ENCODE data around the gene NAALADL2. TPM values are rescaled to one million over a fixed set of nuclear protein-coding genes. Genes with fewer than 3 reads are reported as not detected.
"Not testable (repeated sequence)": the region's sequence is repeated elsewhere in the genome, so short reads cannot be mapped to it uniquely, and the experiment has no call there.

Gene NAALADL2
- total RNA-seq, 1 donor from 2014 or later = 2.2 TPM

DNA sequence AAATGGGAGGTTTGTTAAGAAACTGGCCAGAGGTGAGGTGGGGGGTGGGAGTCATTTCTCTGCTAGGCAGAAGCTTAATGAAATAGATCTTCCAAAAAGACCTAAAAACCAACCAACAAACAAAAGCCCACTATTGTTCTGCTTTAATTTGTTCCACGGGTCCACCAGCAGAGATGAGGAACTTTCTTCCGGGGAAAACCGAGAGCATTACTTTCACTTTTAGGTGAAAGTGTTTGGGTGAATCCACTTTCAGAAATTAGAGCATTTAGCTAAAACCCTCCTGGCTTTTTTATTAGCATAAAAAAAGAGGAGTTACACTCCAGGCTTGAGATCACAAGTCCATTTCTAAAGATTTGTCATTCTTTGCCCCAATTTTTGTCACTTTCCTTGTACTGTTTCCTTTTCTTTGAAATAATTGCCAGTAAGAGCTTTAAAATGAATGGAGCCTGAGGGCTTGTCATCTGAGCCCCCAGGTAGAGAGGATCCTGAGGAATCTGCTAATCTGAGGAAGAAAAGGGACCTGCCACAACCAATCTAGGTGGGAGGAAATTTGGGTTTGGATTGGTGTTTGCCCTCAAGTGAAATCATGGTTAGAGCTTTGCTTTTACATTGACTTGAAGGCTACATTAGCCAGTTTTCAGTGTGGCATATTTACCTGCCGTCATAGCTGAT, 667.6 kb downstream of the NAALADL2 start:
- intact Hi-C loops (cut with DNase I) = no loop called here
- no peak for ATAC-seq (ENCODE audit: poor library complexity)
- no peak for DNase-seq

DNA sequence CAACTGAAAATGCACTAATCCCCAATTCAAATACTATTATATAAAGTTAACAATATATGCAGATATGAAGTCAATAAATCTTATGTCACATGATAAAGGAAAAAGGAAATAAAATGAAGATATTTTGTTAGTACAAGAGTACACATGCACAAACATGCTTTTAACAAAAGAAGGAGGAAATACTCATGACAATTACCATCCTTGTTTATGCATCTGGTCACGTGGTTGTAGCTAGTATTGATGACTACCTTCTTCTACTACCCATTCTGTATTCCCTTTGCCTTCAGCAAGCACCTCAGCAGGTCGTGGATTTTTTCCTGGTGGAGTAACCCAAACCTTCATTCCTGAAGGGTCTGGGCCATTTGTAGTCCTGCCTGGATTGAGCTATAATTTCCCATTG, 669.6 kb downstream of the NAALADL2 start:
- ATAC-seq (ENCODE audit: poor library complexity); intact Hi-C loops (cut with DNase I); DNase-seq: not testable (repeated sequence)

DNA sequence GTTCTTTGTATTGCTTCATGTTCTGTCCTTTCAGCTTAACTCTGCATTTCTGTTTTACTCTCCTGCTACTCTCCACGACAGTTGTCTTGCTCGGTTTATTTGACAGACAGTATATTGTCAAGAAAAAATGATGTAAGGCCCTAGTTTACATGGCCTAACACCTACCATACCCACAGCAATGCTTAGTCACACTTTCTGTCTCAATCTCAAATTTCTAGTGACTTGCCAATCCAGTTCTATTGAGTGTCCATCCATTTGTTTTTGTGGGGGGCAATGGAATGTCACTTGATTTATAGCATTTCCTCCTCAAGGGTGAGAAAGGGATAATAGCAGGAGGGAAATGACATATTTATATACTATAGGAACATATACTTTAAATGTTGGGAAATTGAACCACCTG, 676.2 kb downstream of the NAALADL2 start:
- DNase-seq = no peak
- intact Hi-C loops (cut with DNase I) = no loop called here
- ATAC-seq (ENCODE audit: poor library complexity) = no peak

GRCh38 chr3:175546115-175546514, 687.0 kb downstream of the NAALADL2 start:
- intact Hi-C loops (cut with DNase I) = no loop called here
- no peak for DNase-seq
- no peak for ATAC-seq (ENCODE audit: poor library complexity)

GRCh38 chr3:175552929-175553328, 693.8 kb downstream of the NAALADL2 start:
- ATAC-seq (ENCODE audit: poor library complexity) = no peak
- intact Hi-C loops (cut with DNase I) = no loop called here
- DNase-seq = no peak

DNA sequence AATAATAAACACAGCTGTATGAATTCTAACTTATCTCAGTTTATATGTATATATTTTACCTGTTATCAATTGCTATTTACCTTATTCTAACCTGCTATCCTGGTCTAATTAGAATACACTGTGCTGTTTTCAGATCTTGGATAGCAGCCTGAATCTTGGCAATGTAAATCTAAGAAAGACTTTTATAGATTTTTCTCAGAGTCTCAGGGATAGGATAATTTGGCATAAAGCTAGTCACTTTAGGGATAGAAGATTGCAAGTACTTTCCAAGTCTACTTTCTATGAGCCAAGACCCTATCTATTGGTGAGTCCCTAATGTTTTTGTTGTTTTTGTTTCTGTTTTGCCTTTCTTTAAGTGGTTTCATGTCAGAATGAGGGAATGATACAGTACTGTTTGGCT, 695.7 kb downstream of the NAALADL2 start:
- no peak for DNase-seq
- intact Hi-C loops (cut with DNase I) = no loop called here
- no peak for ATAC-seq (ENCODE audit: poor library complexity)

DNA sequence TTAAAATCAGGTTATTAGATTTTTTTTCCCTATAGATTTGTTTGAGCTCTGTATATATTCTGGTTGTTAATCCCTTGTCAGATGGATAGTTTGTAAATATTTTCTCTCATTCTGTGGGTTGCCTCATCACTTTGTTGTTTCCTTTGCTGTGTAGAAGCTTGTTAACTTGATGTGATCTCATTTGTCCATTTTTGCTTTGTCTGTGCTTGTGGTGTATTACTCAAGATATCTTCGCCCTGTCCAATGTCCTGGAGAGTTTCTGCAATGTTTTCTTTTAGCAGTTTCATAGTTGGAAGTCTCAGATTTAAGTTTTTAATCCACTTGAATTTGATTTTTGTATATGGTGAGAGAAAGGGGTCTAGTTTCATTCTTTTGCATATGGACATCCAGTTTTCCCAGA, 699.1 kb downstream of the NAALADL2 start:
- intact Hi-C loops (cut with DNase I) = no loop called here
- DNase-seq (no peak), ATAC-seq (ENCODE audit: poor library complexity) (no peak)

- intact Hi-C loops (cut with DNase I) = no loop called here
- no peak for ATAC-seq (ENCODE audit: poor library complexity)
- no peak for DNase-seq
These were observed 705.2 kb downstream of the NAALADL2 start for GRCh38 chr3:175564363-175564762.

GRCh38 chr3:175571096-175571495, 712.0 kb downstream of the NAALADL2 start:
- intact Hi-C loops (cut with DNase I) = no loop called here
- DNase-seq (no peak), ATAC-seq (ENCODE audit: poor library complexity) (no peak)

DNA sequence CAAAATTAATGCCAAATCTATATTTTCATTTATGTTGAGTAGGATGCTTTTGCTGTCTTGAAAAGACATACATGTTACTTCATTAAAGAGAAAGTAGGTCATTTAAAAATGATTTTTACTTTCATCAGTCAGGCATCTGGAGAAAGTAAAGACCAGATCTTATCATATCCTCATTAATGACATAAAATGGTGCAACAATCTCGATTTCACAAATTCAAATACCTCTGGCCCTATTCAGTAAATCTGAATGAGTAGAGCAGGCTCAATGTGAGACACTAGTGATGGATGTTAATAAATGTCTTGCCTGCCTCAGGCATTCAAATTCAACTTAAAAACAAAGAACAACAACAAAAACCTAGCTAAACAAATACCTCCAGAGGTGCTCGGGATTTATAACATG, 714.1 kb downstream of the NAALADL2 start:
- intact Hi-C loops (cut with DNase I) = no loop called here
- DNase-seq (no peak), ATAC-seq (ENCODE audit: poor library complexity) (no peak)

DNA sequence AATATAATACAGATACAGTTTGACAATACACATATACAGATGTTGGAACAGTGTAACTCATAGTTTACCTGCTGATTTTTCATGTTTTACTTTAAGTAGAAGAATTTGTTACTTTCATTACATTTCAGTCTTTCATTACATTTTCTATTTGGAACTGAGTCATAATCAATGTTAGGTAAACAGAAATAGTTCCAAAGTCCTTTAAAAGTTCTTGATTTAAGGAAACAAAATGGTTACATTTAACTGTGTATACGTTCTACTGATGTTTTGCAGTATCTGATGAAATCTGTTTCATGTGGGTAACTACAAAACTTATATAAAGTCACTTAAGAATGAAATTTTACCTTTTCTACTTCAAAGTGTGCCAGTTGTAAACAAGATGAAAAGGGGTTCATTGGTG, 721.2 kb downstream of the NAALADL2 start:
- intact Hi-C loops (cut with DNase I) = no loop called here
- ATAC-seq (ENCODE audit: poor library complexity) = no peak
- no peak for DNase-seq

DNA sequence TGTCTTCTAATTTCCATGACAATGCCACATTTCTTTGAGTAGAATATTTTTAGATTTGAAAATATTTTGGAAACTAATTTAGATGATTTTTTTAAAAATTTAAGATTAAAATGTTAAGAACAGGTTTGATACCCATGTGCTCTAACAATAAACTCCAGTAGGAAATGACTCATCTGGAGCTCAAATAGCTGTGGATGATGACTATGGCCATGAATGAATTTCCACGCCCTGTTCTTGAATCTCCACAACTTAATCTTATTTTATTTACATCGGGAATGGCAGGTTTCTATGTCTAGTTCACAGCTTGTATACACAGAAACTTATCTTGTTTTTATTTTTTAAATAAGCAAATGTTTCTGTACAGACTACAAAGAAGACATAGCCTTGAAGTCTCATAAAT, 726.8 kb downstream of the NAALADL2 start:
- ATAC-seq (ENCODE audit: poor library complexity) = no peak
- intact Hi-C loops (cut with DNase I) = no loop called here
- no peak for DNase-seq

- DNase-seq (no peak), ATAC-seq (ENCODE audit: poor library complexity) (no peak)
- intact Hi-C loops (cut with DNase I) = no loop called here
These were observed 731.6 kb downstream of the NAALADL2 start for GRCh38 chr3:175590745-175591144.

DNA sequence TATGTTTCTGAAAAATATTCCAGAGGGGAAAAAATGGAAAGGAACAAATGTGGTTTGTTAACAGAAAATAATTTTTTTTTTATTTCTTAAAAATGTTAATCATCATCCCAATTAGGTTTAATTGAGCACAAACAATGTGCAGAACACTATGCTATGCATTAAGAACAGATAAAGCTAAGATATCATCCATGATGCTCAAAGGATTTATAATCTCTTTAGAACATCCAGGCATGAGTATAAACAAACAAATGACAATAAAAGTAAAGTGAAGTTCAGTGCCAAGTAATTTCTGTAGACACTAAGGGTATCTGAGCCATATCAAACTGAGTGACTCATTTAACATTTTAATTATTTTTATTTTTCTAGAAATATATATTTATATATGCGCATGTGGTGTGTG, 732.2 kb downstream of the NAALADL2 start:
- intact Hi-C loops (cut with DNase I) = no loop called here
- DNase-seq (no peak), ATAC-seq (ENCODE audit: poor library complexity) (no peak)

GRCh38 chr3:175593331-175593730, 734.2 kb downstream of the NAALADL2 start:
- DNase-seq (no peak), ATAC-seq (ENCODE audit: poor library complexity) (no peak)
- intact Hi-C loops (cut with DNase I) = no loop called here

DNA sequence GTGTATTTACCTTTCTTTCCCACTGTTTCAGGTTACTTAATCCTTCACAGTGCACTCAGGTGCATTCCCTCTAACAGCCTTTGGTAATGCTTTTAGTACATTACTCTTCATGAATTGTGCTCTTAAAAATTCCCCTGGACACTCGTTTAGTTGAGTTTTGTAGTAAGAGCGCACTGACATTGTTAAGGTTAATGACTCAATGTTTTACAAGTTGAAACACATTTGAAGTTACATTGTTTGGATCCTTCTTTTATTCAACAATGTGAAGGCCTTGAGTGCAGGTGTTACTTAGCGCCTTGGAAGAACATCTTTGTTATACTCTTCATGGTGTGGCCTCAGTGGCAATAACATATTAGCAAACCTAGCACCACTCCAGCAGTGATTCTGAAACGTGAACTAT, 739.6 kb downstream of the NAALADL2 start:
- DNase-seq (no peak), ATAC-seq (ENCODE audit: poor library complexity) (no peak)
- intact Hi-C loops (cut with DNase I) = no loop called here

- ATAC-seq (ENCODE audit: poor library complexity) = no peak
- DNase-seq = no peak
- intact Hi-C loops (cut with DNase I) = no loop called here
These were observed 742.4 kb downstream of the NAALADL2 start for GRCh38 chr3:175601521-175601920.

- DNase-seq = no peak
- ATAC-seq (ENCODE audit: poor library complexity) = no peak
- intact Hi-C loops (cut with DNase I) = no loop called here
These were observed 746.7 kb downstream of the NAALADL2 start for GRCh38 chr3:175605851-175606250.

DNA sequence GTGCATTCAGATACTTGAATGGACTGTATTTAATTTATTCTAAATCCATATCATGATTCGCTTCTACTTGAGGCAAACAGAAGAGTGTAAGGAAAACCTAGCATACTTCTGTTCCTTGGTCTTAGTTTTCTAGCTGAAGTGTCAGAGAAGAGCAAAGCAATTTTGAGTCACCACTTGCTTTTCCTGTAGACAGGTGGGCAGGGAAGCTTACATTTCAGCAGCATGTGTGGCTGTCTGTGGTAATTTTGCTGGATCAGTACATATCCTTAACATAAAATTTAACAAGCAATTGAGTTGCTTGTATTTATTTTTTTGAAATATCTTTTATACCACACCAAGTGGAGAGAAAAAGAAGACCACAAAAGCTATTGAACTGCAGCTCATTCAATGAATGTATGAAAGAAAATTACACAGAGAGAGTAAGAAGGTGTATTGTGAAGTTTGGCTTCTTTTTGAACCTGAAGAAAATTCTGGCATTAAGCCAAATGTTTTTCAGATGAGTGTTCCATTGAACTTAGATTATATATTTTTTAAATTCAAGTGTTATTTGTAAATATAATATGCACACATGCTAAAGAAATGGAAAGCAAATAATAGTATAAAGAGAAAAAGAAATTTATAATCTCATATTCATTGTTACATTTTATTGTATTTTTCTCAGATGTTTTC, 747.6 kb downstream of the NAALADL2 start:
- ATAC-seq (ENCODE audit: poor library complexity) (no peak), DNase-seq (no peak)
- intact Hi-C loops (cut with DNase I) = no loop called here

- DNase-seq = no peak
- intact Hi-C loops (cut with DNase I) = no loop called here
- ATAC-seq (ENCODE audit: poor library complexity) = no peak
These were observed 749.2 kb downstream of the NAALADL2 start for GRCh38 chr3:175608356-175608755.

DNA sequence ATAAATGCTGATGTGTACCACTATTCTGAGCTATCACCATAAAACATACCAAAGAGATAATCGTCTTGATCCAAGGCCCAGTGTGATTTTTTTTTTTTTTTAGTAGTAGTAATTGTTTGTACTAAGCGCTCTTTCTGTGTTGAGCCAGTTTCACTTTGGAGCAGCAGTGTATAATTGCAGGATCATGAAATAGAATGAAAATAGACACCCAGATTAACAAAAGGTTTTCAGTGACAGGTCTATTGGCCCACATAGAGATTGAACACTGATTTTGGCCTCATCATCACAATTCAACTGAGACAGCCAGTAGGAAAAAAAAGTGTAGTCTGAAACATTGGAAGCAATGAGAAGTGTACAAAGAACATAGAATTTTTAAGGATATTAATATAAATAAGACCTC, 749.8 kb downstream of the NAALADL2 start:
- DNase-seq = no peak
- ATAC-seq (ENCODE audit: poor library complexity) = no peak
- intact Hi-C loops (cut with DNase I) = no loop called here
